HG03064 (cell line): ENCODE measurements around the gene ZNF747.

Experiments used
- ATAC-seq: cut with Tn5 transposase; IDR thresholded peaks from one replicate; pipeline ENCODE4 v1.9.1; 2021; ENCODE audit warnings: low read depth; ENCODE audit not compliant: unreplicated experiment

Gene ZNF747

DNA sequence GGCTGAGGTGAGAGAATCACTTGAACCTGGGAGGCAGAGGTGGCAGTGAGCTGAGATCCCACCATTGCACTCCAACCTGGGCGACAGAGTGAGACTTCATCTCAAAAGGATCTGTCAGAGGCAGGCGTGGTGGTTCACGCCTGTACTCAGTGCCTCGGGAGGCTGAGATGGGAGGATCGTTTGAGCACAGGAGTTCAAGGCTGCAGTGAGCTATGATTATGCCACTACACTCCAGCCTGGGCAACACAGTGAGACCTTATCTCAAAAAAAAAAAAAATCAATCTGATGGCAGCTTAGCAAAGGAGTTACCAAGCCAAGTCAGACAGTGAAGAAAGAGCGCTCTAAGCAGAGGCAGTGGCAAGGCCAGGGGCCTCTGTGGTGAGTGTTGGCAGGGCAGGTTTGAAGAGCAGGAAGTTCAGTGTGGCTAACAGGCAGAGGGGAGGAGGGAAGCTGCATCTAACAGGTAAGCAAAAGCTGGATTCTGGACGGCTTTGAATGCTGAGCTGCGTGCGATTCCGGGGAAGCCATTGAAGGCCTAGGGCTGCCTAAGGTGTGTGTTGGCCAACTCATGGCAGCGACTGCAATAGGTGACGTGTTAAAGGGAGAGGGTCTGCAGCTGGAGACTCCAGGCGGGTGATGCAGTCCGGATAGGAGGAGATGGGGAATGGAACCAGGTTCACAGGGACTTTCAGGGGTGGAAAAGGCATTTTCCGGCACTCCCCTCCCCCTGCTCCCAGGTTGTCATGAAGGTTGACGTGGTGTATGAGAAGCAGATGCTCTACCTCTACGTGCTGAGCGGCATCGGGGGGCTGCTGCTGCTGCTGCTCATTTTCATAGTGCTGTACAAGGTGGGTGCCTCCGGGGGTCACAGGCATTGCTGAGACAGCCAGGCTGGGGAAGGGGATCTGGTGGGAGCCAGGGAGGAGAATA, 15.3 kb downstream of the ZNF747 start:
- no peak for ATAC-seq

DNA sequence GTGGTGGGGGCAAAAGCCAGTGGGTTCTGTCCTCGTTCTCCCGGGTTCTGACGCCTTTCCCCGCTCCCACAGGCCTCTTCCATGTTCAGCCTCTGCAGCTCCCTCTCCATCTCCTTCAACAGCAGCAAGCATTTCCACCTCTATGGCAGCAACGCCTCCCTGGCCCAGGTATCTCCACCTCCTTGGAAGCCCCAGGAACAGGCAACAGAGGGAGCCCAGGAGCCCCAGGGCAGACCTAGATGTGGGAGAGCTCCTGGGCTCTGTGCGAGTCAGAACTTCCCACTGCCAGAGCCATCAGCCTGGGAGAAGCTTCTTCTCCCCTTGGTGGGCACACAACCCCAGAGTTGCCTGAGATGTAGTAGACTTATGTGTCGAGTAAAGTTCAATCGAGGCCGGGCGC, 16.1 kb downstream of the ZNF747 start:
- no peak for ATAC-seq

DNA sequence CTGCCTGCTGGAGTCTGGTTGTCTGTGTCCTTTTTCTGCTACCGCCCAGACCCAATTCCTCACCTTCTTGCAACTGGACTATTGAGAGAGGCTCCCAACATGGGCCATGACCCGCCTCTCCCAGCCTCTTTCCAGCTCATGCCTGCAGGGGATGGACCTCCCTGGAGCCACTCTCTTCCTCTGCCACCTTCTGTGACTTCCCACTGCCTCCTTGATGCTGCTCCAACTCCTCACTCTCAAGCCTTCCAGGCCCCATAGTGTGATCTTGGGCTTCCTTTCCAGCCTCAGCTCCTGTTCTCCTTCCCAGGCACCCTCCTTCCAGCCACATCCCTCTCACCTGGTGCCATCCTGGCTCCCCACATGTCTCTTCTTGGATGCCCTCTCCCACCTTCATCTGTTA, 19.4 kb downstream of the ZNF747 start:
- no peak for ATAC-seq

DNA sequence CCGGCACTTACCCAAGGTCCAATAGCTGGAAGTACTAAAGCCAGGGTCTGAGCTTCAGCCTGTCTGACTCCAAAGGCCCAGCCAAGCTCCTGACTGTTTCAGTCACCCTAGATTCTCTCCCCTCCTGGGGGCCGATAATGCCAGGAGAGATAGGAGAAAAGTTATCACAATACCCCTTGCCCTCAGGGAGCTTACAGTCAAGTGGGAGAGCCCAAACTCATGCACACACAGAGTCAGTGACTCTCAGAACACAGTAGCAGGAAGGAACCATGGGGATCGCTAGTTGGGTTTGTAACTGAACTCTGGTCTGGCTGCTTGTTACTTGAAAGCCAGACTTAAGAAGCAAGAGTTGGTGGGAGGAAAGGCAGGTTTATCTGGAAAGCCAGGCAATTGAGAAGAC, 23.1 kb downstream of the ZNF747 start:
- ATAC-seq, result no peak

DNA sequence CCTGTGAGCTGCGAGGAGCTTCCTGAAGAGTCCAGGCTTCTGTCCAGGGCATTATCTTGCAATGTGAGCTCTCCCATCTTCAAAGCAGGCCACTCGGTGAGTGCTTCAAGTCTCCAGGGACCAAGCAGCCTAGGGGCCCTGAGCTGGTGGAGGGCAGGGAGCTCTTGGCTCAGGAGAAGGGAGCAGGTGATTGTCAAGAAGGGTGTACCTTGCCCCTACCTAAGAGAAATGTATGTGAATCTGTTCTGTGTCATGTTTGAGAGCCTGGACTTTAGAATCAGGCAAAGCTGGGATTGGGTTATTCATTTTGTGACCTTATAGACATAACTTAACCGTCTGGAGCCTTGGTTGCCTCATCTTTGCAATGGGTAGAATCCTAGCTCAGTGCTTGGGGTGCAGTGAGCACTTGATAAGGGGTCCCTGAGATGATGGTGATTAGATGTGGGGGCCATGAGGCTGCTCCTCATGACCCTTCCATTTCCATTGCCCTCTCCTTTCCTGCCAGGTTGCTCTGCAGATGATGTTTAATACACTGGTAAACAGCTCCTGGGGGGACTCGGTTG, 24.2 kb downstream of the ZNF747 start:
- no peak for ATAC-seq

DNA sequence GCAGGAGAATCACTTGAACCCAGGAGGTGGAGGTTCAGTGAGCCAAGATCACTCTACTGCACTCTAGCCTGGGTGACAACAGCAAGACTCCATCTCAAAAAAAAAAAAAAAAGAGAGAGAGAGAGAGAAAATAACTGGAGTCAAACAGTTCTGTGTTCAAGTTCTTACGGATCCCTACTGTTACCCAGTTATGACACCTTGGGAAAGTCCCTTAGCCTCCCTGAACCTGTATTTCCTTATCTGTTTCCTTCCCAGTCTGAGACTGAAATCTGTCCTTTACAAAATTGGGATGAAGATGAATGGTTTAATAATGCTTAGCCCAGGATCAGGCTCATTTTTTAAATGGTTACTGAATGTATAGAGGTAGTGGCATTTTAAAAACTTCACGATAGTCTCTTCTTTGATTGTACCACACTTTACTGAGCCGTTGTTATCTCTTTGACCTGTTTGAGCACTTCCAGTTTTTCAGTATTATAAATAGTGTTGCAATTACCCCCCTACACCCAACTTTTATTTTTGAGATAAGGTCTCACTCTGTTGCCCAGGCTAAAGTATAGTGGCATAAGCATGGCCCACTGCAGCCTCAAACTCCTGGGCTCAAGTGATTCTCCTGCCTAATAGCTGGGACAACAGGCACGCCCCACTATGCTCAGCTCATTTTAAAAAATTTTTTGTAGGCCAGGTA, 25.4 kb downstream of the ZNF747 start:
- ATAC-seq, result no peak

DNA sequence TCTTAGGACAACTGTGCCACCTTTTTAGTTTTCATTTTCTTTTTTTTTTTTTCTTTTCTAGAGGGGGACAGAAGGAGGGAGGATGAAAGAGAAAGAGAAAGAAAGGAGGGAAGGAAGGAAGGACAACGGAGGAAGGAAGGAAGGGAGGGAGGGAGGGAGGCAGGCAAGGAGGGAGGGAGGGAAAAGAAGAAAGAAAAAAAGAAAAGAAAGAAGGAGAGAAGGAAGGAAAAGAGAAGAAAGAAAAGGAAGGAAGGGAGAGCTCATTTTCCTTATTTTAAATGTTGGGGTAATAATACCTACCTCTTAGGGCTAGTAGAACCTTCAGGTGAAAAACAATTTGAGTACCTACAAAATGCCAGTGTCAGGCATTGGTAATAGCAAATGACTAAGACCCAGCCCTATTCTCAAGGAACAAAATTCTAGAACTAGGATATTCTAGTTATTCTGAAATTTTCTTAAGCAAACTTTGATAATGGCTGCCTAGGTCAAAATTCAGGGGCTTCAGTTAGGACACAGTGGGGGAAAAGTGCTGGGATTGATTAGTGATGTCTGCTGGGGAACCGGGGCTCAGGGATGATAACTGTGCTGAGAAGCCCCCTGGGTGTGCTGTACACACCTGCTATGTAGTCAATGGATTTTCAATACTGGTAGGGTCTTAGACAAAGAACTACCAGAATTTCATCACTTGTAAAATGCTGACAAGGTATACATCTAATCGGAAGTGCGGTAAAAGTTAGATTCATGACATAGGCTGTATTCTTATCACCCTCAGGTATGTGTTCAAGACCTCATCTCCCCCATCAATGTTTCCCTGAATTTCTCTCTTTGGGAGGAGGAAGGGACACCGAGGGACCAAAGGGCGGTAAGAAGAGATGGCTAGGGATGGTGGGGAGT, 31.0 kb downstream of the ZNF747 start:
- ATAC-seq, result no peak

DNA sequence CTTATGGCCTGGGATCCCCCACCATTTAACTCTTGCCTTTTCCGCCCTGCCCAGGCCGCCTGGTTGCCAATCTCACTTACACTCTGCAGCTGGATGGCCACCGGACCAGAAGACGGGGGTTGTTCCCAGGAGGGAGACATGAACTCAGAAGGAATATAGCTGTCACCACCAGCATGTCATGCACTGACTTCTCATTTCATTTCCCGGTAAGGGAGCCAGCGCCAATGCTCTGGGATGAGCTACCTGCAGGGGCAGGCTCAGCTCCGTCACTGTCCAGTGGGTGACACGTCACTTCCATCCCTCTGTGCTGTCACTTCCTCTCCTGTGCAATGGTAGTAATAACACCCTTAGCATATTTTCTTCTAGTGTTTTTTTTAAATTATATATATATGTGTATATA, 35.4 kb downstream of the ZNF747 start:
- ATAC-seq, result no peak

DNA sequence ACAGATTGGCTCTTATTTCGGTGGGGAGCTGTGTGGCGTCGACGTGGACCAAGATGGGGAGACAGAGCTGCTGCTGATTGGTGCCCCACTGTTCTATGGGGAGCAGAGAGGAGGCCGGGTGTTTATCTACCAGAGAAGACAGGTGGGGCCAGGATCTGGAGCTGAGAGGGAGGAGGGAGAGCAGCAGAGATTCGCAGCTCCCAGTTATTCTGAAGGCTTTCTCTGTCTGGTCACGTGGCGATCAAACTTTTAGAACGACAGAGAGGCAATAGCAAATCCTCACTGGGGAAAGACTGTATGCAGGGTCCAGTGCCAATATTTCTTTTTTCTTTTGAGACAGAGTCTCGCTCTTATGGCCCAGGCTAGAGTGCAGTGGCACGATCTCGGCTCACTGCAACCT, 39.9 kb downstream of the ZNF747 start:
- no peak for ATAC-seq

DNA sequence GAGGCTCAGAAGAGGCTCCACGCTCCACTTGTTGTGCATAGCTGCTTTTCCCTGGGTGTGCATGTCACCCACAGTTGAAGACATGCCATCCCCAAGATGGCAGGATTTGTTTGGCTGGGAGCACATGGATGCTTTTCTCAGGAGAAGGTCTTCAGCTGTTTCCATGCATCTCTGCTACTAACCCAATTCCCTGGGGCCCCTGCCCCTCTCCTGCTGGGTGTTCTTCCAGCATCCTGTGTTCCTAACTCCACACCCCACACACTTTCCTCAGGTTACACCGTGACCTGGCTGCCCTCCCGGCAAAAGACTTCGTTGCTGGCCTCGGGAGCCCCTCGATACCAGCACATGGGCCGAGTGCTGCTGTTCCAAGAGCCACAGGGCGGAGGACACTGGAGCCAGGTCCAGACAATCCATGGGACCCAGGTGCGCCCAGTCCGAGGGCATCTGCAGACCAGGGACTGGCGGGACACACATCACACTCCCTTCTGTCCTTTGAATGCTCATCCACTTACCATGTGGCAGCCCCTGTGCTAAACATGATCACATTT, 40.6 kb downstream of the ZNF747 start:
- no peak for ATAC-seq

DNA sequence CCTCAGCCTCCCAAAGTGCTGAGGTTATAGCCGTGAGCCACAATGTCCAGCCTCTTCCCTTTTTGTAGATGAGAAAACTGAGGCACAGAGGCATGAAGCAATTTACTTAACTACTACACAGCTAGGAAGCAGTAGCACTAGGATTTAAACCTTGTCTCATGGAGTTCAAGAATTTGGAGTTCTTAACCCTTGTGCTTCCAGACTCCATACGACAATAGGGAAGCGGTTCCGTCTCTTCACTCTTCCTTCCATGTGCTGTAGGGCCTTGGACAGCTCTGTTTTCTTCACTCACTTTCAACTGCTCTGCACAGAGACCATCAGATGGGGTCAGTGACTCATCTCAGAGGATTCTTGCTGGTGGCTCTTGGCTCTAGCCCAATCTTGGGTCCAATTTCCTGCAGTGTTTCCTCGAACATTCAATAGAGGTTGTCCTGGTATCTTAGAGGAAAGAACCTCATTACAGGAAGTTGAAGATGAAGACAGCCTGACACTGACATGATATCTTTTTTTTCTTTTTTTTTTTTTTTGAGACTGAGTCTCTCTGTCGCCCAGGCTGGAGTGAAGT, 42.8 kb downstream of the ZNF747 start:
- no peak for ATAC-seq

DNA sequence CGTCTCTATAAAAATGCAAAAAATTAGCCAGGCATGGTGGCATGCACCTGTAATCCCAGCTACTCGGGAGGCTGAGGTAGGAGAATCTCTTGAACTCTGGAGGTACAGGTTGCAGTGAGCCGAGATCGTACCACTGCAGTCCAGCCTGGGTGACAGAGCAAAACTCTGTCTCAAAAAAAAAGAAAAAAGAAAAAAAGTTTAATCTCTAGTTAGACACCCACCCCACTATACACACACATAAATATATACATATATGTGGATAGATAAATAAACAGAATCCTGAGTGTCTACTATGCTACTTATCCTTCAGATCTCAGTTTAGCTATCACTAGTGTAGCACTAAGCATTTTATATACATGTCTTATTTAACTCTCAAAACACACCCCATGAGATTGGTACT, 43.4 kb downstream of the ZNF747 start:
- ATAC-seq, result no peak

DNA sequence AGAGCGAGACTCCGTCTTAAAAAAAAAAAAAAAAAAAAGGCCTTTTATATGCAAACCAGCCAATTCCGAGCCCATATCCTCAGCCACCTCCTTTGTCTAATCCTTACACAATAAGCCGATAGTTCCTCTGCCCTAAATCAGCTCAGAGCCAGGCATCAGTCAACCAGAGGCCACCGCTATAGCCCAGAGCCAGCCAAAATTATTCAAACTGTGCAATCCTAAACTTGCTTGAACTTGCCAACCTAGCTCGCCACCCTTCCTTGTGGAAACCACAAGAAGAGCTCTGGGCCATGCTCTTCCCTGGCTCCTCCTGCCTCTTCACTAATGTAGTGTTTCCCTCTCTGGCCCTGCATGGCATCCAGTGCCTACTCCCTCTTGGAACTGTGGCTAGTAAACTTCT, 44.4 kb downstream of the ZNF747 start:
- ATAC-seq, result no peak

DNA sequence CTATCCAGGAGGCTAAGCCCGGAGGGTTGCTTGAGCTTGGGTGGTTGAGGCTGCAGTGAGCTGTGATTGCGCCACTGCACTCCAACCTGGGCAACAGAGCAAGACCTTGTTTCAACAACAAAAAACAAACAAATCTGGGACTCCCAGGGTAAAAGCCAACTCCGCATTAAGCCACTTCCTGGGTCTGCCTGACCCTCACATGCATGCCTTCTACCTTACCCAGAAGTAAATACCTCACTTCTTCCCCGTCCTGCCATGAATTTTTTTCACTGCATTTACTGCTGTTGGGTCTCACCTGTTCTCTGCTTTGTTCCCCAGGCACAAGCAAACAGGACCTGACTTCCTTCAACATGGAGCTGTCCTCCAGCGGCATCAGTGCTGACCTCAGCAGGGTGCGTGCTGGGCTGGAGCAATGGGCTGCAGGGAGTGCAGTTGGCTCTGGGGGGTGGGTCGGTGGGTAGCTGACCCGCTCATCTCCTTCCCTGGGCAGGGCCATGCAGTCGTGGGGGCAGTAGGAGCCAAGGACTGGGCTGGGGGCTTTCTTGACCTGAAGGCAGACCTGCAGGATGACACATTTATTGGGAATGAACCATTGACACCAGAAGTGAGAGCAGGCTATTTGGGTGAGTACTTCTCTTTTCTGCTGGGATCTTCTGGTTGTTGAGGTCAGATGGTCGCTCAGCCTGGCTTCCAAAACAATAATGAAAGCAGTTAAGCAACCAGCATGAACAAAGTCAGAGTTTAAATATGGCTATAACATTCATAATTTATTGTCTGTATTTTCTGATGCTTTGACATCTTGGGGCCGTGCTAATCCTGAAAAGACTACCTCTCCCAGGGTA, 45.7 kb downstream of the ZNF747 start:
- ATAC-seq, result no peak

DNA sequence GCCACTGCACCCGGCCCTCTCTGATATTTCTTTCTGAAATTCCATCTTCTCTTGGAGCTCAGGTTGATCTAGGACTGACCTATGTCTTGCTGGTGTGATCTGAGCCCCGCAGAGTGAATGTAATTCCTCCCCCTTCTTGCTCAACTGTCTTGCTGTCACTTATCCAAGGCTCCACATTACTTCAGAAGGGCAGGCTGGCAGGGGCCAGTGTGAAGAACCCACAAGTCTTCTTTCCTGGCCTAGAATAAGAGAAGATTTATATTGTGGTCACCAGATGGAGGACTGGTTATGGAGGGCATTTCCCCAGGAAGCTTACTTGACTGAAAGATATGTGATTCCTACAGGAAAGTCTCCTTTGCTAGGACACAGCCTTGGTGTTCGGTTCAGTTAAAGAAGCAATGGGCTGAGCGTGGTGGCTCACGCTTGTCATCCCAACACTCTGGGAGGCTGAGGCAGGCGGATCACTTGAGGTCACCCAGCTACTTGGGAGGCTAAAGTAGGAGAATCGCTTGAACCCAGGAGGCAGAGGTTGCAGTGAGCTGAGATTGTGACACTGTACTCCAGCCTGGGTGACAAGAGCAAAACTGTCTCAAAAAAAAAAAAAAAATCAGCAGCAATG, 48.7 kb downstream of the ZNF747 start:
- ATAC-seq, result no peak

DNA sequence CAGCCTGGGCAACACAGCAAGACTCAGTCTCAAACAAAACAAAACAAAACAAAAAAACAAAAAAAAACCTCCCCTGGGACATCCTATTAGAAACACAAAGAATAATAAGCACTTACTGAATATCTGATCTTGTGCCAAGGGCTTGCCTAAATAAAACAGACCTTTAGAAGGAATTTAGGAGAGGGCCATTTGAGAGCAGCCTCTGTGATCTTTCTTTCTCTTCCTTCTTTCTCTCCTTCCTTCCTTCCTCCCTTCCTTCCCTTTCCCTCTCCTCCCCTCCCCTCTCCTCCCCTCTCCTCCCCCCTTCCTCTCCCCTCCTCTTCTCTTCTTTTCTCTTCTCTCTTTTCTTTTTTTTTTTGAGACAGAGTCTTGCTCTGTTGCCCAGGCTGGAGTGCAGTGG, 49.8 kb downstream of the ZNF747 start:
- no peak for ATAC-seq

DNA sequence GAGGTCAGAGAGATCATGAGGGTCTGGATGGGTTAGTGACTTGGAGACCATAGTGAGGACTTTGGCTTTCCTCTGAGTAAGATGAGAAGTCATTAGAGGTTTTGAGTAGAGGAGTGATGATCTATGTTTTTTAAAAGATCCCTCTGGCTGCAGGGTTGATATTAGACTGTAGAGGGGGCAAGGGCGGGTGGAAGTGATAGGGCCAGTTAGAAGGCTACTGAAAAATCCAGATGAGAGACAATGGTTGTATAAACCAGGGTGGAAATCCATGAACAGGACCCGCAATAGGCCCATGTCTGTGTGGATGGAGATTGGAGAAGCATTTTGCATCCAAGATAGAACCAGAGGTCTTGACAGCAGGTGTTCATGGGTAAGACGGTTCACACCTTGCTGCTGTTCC, 52.3 kb downstream of the ZNF747 start:
- no peak for ATAC-seq

DNA sequence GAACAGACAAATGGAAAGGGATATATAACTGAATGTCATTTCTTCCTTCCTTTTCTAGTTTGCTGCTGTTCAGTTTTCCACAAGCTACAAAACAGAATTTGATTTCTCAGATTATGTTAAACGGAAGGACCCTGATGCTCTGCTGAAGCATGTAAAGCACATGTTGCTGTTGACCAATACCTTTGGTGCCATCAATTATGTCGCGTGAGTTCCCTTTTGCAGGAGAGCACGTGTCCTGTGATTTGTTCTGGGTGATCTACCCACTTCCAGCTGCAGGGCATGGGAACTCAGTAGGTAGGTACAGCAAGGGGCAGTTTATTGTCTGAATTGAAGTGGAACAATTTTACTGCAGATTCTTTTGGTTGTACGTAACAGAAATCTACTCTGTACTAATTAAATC, 53.3 kb downstream of the ZNF747 start:
- no peak for ATAC-seq
